Left lung (tissue), 10 donors: ENCODE data around the gene PPFIA2. TPM values are rescaled to one million over a fixed set of nuclear protein-coding genes. Genes with fewer than 3 reads are reported as not detected.

Source experiments
- ATAC-seq: fragments of 200-7000 bp; cut with Tn5 transposase; one replicate; pipeline ENCODE4 v1.9.1; 2020; ENCODE audit warnings: moderate library complexity
- DNase-seq, 4 donors: peaks; one replicate each; pipeline ENCODE4 v3.0.0-alpha.2; 2013 to 2020
- H3K27ac ChIP-seq, 2 donors: fragments of 200-600 bp; sonication (generic) in 1 of 2; one replicate each; pipeline versions ENCODE4 v1.5.0 to v1.8.0; 2020 to 2021
- H3K27me3 ChIP-seq, 2 donors: fragments of 200-600 bp; sonication (generic) in 1 of 2; one replicate each; pipeline versions ENCODE4 v1.5.0 to v1.8.0; 2020 to 2021
- H3K36me3 ChIP-seq, 2 donors: fragments of 200-600 bp; sonication (generic) in 1 of 2; one replicate each; pipeline versions ENCODE4 v1.5.0 to v1.8.0; 2020 to 2021
- H3K4me1 ChIP-seq, 2 donors: fragments of 200-600 bp; one replicate each; pipeline ENCODE4 v1.8.0; 2021
- H3K4me3 ChIP-seq, 2 donors: fragments of 200-600 bp; sonication (generic) in 1 of 2; one replicate each; pipeline versions ENCODE4 v1.5.0 to v1.8.0; 2020 to 2021; ENCODE audit warnings: mild to moderate bottlenecking in 1 of 2
- H3K9me3 ChIP-seq, 2 donors: fragments of 200-600 bp; sonication (generic) in 1 of 2; one replicate each; pipeline versions ENCODE4 v1.5.0 to v1.8.0; 2020 to 2021
- intact Hi-C, 2 donors: fragments of 100-400 bp; cut with DNase I; formaldehyde crosslinking; loops; one replicate each; pipeline versions ENCODE4 v1.11.2 to v1.14.2; 2022
- polyA plus RNA-seq, 6 donors: library from polyadenylated mRNA; unstranded; fragments of 120-200 nt; gene quantifications; one replicate each; pipeline ENCODE4 v1.2.1, GENCODE V29; 2013; ENCODE audit not compliant: insufficient read length in 6 of 6
- total RNA-seq, 2 donors: library from RNA; stranded (reverse); fragmentation: NEBNext Ultra II Directional; extraction: Animal tissue kit (Norgen Biotek cat#: 25700); gene quantifications; one replicate each; pipeline ENCODE4 v1.2.1, GENCODE V29; 2021
- TF ChIP-seq, protein P1 (sequence below), 2 donors: fragments of 200-600 bp; sonication (generic) in 1 of 2; IDR thresholded peaks; one replicate each; pipeline versions ENCODE4 v1.5.0 to v1.8.0; 2021; ENCODE audit warnings: antibody characterized with exemption in 2 of 2
- donor health status: DM: no; HTN: yes; CAD: no.
- donor health status: DM: no; HTN: no; CAD: no.

The PPFIA2 gene
- total and polyA plus RNA-seq, 8 donors = 1.1 to 3.5 (median 1.9) TPM

DNA sequence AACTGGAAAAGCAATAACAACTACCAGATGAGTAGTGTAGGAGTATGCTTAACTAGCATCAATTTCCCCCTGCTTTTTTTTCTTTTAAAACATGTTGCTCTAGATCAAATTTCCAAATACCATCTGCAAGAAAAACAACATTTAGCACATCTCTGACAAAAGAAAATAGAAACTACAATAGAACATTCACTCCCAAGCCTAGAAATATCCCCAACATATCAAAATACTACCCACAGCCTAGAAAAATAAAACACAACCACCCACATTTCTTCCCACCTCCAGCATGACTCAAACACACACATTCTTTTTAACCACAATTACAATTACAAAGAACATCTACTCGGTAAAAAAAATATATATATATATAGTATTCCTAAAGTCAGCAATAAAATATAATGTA, 120.0 kb downstream of the PPFIA2 start:
- H3K36me3 ChIP-seq = no peaks in the 10 kb centered on the region
- no peaks in the 10 kb centered on the region for H3K27me3 ChIP-seq
- H3K27ac ChIP-seq = no peak overlapping the region
- TF ChIP-seq, protein P1, sequence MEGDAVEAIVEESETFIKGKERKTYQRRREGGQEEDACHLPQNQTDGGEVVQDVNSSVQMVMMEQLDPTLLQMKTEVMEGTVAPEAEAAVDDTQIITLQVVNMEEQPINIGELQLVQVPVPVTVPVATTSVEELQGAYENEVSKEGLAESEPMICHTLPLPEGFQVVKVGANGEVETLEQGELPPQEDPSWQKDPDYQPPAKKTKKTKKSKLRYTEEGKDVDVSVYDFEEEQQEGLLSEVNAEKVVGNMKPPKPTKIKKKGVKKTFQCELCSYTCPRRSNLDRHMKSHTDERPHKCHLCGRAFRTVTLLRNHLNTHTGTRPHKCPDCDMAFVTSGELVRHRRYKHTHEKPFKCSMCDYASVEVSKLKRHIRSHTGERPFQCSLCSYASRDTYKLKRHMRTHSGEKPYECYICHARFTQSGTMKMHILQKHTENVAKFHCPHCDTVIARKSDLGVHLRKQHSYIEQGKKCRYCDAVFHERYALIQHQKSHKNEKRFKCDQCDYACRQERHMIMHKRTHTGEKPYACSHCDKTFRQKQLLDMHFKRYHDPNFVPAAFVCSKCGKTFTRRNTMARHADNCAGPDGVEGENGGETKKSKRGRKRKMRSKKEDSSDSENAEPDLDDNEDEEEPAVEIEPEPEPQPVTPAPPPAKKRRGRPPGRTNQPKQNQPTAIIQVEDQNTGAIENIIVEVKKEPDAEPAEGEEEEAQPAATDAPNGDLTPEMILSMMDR (IDR thresholded peaks at IDR 0.05) = no peak
- DNase-seq (no peak), ATAC-seq (no peak)
- H3K4me1 ChIP-seq = no peaks in the 10 kb centered on the region
- intact Hi-C loops = no loop called here
- H3K4me3 ChIP-seq = no peak overlapping the region
- no peaks in the 10 kb centered on the region for H3K9me3 ChIP-seq

- TF ChIP-seq, protein P1 (IDR thresholded peaks at IDR 0.05) = no peak
- Histone ChIP-seq H3K27ac (no peak overlapping the region), H3K9me3 (no peaks in the 10 kb centered on the region), H3K4me1 (no peaks in the 10 kb centered on the region), H3K4me3 (no peak overlapping the region), H3K36me3 (no peaks in the 10 kb centered on the region), H3K27me3 (no peaks in the 10 kb centered on the region)
- no peak for DNase-seq
- intact Hi-C loops = no loop called here
- ATAC-seq = no peak
Observed at GRCh38 chr12:81633127-81633526, 126.0 kb downstream of the PPFIA2 start.

- ATAC-seq (peak; percentile 64), DNase-seq (peak in 2 of 4 donors; percentile 17 to 48)
- no peaks in the 10 kb centered on the region for H3K9me3 ChIP-seq
- no peaks in the 10 kb centered on the region for H3K4me1 ChIP-seq
- intact Hi-C loops = no loop called here
- H3K4me3 ChIP-seq = no peak overlapping the region
- H3K27me3 ChIP-seq = no peaks in the 10 kb centered on the region
- TF ChIP-seq, protein P1 (IDR thresholded peaks at IDR 0.05) = peak; percentile 39 to 43
- no peak overlapping the region for H3K27ac ChIP-seq
- H3K36me3 ChIP-seq = no peaks in the 10 kb centered on the region
Observed at GRCh38 chr12:81627336-81628189, 131.6 kb downstream of the PPFIA2 start.

- no peaks in the 10 kb centered on the region for H3K27me3 ChIP-seq
- H3K4me3 ChIP-seq = no peak overlapping the region
- H3K36me3 ChIP-seq = no peaks in the 10 kb centered on the region
- H3K4me1 ChIP-seq = no peaks in the 10 kb centered on the region
- TF ChIP-seq, protein P1 (IDR thresholded peaks at IDR 0.05) = no peak
- H3K9me3 ChIP-seq = no peaks in the 10 kb centered on the region
- ATAC-seq = no peak
- intact Hi-C loops = no loop called here
- DNase-seq = no peak
- no peak overlapping the region for H3K27ac ChIP-seq
Observed at GRCh38 chr12:81626406-81626805, 132.7 kb downstream of the PPFIA2 start.

DNA sequence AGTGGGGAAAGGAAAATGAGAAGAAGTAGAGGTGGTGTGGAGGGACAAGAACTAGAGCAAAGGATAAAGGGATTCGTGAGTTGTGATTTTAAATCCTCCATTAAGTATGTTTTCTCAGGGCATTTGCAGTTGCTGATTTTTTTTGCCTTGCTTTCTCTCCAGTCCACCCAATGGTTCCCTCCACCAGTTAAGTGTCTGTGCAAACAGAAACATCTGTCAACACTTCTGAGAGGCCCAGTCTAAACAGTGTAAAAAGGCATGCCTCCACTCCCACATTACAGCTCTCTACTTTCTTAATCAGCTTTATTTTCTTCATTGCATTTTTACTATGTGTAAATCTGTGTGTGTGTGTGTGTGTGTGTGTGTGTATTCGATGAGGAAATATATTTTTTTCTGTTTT, 141.2 kb downstream of the PPFIA2 start:
- ATAC-seq (no peak), DNase-seq (peak in 2 of 4 donors; percentile 1 to 5)
- no peak overlapping the region for H3K4me3 ChIP-seq
- intact Hi-C loops = loop anchor here in 1 of 2 donors (10.0 kb wide), 1 partner anchor 163 kb away; no protein-coding TSS in a partner anchor
- TF ChIP-seq, protein P1 (IDR thresholded peaks at IDR 0.05) = no peak
- H3K9me3 ChIP-seq = no peaks in the 10 kb centered on the region
- H3K27me3 ChIP-seq = no peaks in the 10 kb centered on the region
- no peaks in the 10 kb centered on the region for H3K4me1 ChIP-seq
- H3K36me3 ChIP-seq = no peaks in the 10 kb centered on the region
- H3K27ac ChIP-seq = no peak overlapping the region
